Liver (tissue), 9 donors: ENCODE results near the gene E2F3. TPM values are rescaled to one million over a fixed set of nuclear protein-coding genes. Genes with fewer than 3 reads are reported as not detected.
A peak's percentile ranks its signal among the peaks of the same experiment; 100 is the strongest.

Experiments used
- DNase-seq: peaks from one replicate; pipeline ENCODE4 v3.0.0-alpha.2; 2017; ENCODE audit warnings: low spot score
- H3K27ac ChIP-seq, 2 donors: one replicate each; pipeline ENCODE4 v1.7.0; 2013; ENCODE audit warnings: inconsistent platforms in 2 of 2, low read length in 2 of 2, control low read depth in 1 of 2, low read depth in 1 of 2, mild to moderate bottlenecking in 1 of 2
- H3K27me3 ChIP-seq, 4 donors: one replicate each; pipeline versions ENCODE4 v1.6.1 to v1.7.0; 2013; ENCODE audit warnings: low read length in 3 of 4, inconsistent platforms in 1 of 4, mild to moderate bottlenecking in 1 of 4, moderate library complexity in 1 of 4; ENCODE audit not compliant: control insufficient read depth in 4 of 4, insufficient read depth in 4 of 4
- H3K36me3 ChIP-seq, 4 donors: one replicate each; pipeline versions ENCODE4 v1.6.1 to v1.7.0; 2013; ENCODE audit warnings: low read length in 3 of 4, mild to moderate bottlenecking in 3 of 4, low read depth in 1 of 4, moderate library complexity in 1 of 4; ENCODE audit not compliant: control insufficient read depth in 4 of 4, insufficient read depth in 3 of 4
- H3K4me1 ChIP-seq, 4 donors: one replicate each; pipeline versions ENCODE4 v1.6.1 to v1.7.0; 2013; ENCODE audit warnings: low read length in 3 of 4, mild to moderate bottlenecking in 3 of 4, moderate library complexity in 1 of 4; ENCODE audit not compliant: control insufficient read depth in 4 of 4, insufficient read depth in 4 of 4
- H3K4me3 ChIP-seq, 3 donors: one replicate each; pipeline versions ENCODE4 v1.6.1 to v1.7.0; 2013; ENCODE audit warnings: low read length in 3 of 3, control low read depth in 1 of 3, low read depth in 1 of 3, mild to moderate bottlenecking in 1 of 3
- H3K9ac ChIP-seq, 2 donors: one replicate each; pipeline ENCODE4 v1.7.0; 2013; ENCODE audit warnings: low read length in 2 of 2, mild to moderate bottlenecking in 2 of 2, moderate library complexity in 2 of 2, control low read depth in 1 of 2, low read depth in 1 of 2
- H3K9me3 ChIP-seq, 4 donors: one replicate each; pipeline versions ENCODE4 v1.6.1 to v1.7.0; 2013; ENCODE audit warnings: low read length in 3 of 4; ENCODE audit not compliant: control insufficient read depth in 4 of 4
- EGR1 ChIP-seq, 2 donors: IDR thresholded peaks; 2 replicates each; pipeline ENCODE4 v1.6.1; 2016 to 2018; ENCODE audit warnings: antibody characterized with exemption in 2 of 2, low read depth in 2 of 2
- FOXA1 ChIP-seq: IDR thresholded peaks from 2 replicates; pipeline ENCODE4 v1.6.1; 2016; ENCODE audit warnings: antibody characterized with exemption
- FOXA2 ChIP-seq: IDR thresholded peaks from 2 replicates; pipeline ENCODE4 v1.6.1; 2016; ENCODE audit warnings: antibody characterized with exemption
- GABPA ChIP-seq, 2 donors: IDR thresholded peaks in 1 of 2; conservative IDR thresholded peaks in 1 of 2; 2 replicates each; pipeline ENCODE4 v1.6.1; 2016; ENCODE audit warnings: antibody characterized with exemption in 2 of 2, mild to moderate bottlenecking in 1 of 2, moderate library complexity in 1 of 2
- HNF4A ChIP-seq, 2 donors: conservative IDR thresholded peaks; 2 replicates each; pipeline ENCODE4 v1.6.1; 2016; ENCODE audit warnings: antibody characterized with exemption in 2 of 2, mild to moderate bottlenecking in 2 of 2
- HNF4G ChIP-seq: IDR thresholded peaks from 2 replicates; pipeline ENCODE4 v1.6.1; 2016; ENCODE audit warnings: antibody characterized with exemption
- JUND ChIP-seq, 2 donors: IDR thresholded peaks; 2 replicates each; pipeline ENCODE4 v1.6.1; 2016; ENCODE audit warnings: antibody characterized with exemption in 2 of 2
- NR2F2 ChIP-seq: IDR thresholded peaks from 2 replicates; pipeline ENCODE4 v1.6.1; 2016; ENCODE audit warnings: antibody characterized with exemption
- RAD21 ChIP-seq, 2 donors: IDR thresholded peaks; 2 replicates each; pipeline ENCODE4 v1.6.1; 2016; ENCODE audit warnings: antibody characterized with exemption in 2 of 2, mild to moderate bottlenecking in 2 of 2
- RXRA ChIP-seq, 2 donors: IDR thresholded peaks; 2 replicates each; pipeline ENCODE4 v1.6.1; 2017 to 2018; ENCODE audit warnings: antibody characterized with exemption in 2 of 2, mild to moderate bottlenecking in 1 of 2
- SP1 ChIP-seq: IDR thresholded peaks from 2 replicates; pipeline ENCODE4 v1.6.1; 2018; ENCODE audit warnings: antibody characterized with exemption, mild to moderate bottlenecking
- TAF1 ChIP-seq: conservative IDR thresholded peaks from 2 replicates; pipeline ENCODE4 v1.6.1; 2016; ENCODE audit warnings: antibody characterized with exemption, mild to moderate bottlenecking
- YY1 ChIP-seq: IDR thresholded peaks from 2 replicates; pipeline ENCODE4 v1.6.1; 2016; ENCODE audit warnings: antibody characterized with exemption, mild to moderate bottlenecking
- WGBS: extraction: QIAGEN DNeasy Blood & Tissue Kit; methylation state at CpG from one replicate; pipeline ENCODE4 v1.1.7; 2013; 5-methylcytosine and 5-hydroxymethylcytosine counted together
- polyA plus RNA-seq, 2 donors: library from polyadenylated mRNA; stranded (reverse) in 1 of 2; unstranded in 1 of 2; fragments of 200-250 nt in 1 of 2; fragments of >200 nt in 1 of 2; fragmentation: Nextera tagmentation in 1 of 2; extraction: Ambion mirVana in 1 of 2; gene quantifications; one replicate each; pipeline versions ENCODE4 v1.2.1 to v1.2.3, GENCODE V29; 2013 to 2015
- total RNA-seq, 2 donors: library from RNA; depleted of rRNA; stranded (reverse); fragments of >200 nt; gene quantifications; one replicate each; pipeline ENCODE4 v1.2.3, GENCODE V29; 2014
- TF ChIP-seq, protein P1 (sequence below): IDR thresholded peaks from 2 replicates; pipeline ENCODE4 v1.6.1; 2016; ENCODE audit warnings: antibody characterized with exemption
- TF ChIP-seq, protein P2 (sequence below): IDR thresholded peaks from 2 replicates; pipeline ENCODE4 v1.6.1; 2016; ENCODE audit warnings: antibody characterized with exemption
- TF ChIP-seq, protein P3 (sequence below): fragments of 150-350 bp; IDR thresholded peaks from 2 replicates; pipeline ENCODE4 v1.5.1; 2017; ENCODE audit warnings: improper control_type of control experiment, low read depth, low read length; ENCODE audit not compliant: missing input control
- TF ChIP-seq, protein P4 (sequence below): IDR thresholded peaks from 2 replicates; pipeline ENCODE4 v1.6.1; 2016; ENCODE audit warnings: antibody characterized with exemption
- TF ChIP-seq, protein P5 (sequence below): IDR thresholded peaks from 2 replicates; pipeline ENCODE4 v1.6.1; 2016; ENCODE audit warnings: antibody characterized with exemption, mild to moderate bottlenecking
- donor health status: healthy.
- donor health status: healthy.
- donor health status: healthy.
- donor health status: healthy.
- donor health status: healthy.

Gene E2F3
- total and polyA plus RNA-seq, 4 donors, result 1.4 to 5.0 (median 1.9) TPM

DNA sequence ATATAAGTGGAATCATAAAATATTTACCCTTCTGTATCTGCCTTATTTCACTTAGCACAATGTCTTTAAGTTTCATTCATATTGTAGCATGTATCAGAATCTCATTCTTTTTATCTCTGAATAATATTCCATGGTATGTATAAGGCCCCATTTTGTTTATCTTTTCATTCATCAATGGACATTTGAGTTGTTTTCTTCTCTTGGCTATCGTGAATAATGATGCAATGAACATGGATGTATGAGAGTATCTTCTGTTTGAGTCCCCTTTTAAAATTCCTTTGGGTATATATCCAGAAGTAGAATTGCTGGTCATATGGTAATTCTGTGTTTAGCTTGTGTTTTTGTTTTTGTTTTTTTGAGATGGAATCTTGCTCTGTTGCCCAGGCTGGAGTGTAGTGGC is 39.6 kb downstream of the E2F3 start:
- Histone ChIP-seq H3K27ac (no peak overlapping the region), H3K9ac (no peak overlapping the region), H3K36me3 (no peaks in the 10 kb centered on the region), H3K27me3 (no peaks in the 10 kb centered on the region), H3K9me3 (no peaks in the 10 kb centered on the region), H3K4me3 (no peak overlapping the region), H3K4me1 (peaks cover 0 to 13% (median 10%) of the 10 kb centered on the region in 4 donors)
- no peak for TF ChIP-seq JUND (IDR thresholded peaks at IDR 0.05)
- TF ChIP-seq FOXA2, result no peak
- no peak for TF ChIP-seq NR2F2
- TF ChIP-seq HNF4A (conservative IDR thresholded peaks at IDR 0.05), result no peak
- no peak for TF ChIP-seq YY1
- TF ChIP-seq SP1, result no peak
- TF ChIP-seq, protein P1, sequence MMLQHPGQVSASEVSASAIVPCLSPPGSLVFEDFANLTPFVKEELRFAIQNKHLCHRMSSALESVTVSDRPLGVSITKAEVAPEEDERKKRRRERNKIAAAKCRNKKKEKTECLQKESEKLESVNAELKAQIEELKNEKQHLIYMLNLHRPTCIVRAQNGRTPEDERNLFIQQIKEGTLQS, result no peak
- no peak for TF ChIP-seq GABPA (IDR thresholded peaks at IDR 0.05 in 1 of 2, conservative IDR thresholded peaks at IDR 0.05 in 1 of 2)
- TF ChIP-seq, protein P2, sequence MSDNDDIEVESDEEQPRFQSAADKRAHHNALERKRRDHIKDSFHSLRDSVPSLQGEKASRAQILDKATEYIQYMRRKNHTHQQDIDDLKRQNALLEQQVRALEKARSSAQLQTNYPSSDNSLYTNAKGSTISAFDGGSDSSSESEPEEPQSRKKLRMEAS, result no peak
- no peak for TF ChIP-seq FOXA1
- no peak for TF ChIP-seq RAD21 (IDR thresholded peaks at IDR 0.05)
- TF ChIP-seq, protein P3, sequence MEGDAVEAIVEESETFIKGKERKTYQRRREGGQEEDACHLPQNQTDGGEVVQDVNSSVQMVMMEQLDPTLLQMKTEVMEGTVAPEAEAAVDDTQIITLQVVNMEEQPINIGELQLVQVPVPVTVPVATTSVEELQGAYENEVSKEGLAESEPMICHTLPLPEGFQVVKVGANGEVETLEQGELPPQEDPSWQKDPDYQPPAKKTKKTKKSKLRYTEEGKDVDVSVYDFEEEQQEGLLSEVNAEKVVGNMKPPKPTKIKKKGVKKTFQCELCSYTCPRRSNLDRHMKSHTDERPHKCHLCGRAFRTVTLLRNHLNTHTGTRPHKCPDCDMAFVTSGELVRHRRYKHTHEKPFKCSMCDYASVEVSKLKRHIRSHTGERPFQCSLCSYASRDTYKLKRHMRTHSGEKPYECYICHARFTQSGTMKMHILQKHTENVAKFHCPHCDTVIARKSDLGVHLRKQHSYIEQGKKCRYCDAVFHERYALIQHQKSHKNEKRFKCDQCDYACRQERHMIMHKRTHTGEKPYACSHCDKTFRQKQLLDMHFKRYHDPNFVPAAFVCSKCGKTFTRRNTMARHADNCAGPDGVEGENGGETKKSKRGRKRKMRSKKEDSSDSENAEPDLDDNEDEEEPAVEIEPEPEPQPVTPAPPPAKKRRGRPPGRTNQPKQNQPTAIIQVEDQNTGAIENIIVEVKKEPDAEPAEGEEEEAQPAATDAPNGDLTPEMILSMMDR, result no peak
- TF ChIP-seq, protein P4, sequence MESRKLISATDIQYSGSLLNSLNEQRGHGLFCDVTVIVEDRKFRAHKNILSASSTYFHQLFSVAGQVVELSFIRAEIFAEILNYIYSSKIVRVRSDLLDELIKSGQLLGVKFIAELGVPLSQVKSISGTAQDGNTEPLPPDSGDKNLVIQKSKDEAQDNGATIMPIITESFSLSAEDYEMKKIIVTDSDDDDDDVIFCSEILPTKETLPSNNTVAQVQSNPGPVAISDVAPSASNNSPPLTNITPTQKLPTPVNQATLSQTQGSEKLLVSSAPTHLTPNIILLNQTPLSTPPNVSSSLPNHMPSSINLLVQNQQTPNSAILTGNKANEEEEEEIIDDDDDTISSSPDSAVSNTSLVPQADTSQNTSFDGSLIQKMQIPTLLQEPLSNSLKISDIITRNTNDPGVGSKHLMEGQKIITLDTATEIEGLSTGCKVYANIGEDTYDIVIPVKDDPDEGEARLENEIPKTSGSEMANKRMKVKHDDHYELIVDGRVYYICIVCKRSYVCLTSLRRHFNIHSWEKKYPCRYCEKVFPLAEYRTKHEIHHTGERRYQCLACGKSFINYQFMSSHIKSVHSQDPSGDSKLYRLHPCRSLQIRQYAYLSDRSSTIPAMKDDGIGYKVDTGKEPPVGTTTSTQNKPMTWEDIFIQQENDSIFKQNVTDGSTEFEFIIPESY, result no peak
- TF ChIP-seq, protein P5, sequence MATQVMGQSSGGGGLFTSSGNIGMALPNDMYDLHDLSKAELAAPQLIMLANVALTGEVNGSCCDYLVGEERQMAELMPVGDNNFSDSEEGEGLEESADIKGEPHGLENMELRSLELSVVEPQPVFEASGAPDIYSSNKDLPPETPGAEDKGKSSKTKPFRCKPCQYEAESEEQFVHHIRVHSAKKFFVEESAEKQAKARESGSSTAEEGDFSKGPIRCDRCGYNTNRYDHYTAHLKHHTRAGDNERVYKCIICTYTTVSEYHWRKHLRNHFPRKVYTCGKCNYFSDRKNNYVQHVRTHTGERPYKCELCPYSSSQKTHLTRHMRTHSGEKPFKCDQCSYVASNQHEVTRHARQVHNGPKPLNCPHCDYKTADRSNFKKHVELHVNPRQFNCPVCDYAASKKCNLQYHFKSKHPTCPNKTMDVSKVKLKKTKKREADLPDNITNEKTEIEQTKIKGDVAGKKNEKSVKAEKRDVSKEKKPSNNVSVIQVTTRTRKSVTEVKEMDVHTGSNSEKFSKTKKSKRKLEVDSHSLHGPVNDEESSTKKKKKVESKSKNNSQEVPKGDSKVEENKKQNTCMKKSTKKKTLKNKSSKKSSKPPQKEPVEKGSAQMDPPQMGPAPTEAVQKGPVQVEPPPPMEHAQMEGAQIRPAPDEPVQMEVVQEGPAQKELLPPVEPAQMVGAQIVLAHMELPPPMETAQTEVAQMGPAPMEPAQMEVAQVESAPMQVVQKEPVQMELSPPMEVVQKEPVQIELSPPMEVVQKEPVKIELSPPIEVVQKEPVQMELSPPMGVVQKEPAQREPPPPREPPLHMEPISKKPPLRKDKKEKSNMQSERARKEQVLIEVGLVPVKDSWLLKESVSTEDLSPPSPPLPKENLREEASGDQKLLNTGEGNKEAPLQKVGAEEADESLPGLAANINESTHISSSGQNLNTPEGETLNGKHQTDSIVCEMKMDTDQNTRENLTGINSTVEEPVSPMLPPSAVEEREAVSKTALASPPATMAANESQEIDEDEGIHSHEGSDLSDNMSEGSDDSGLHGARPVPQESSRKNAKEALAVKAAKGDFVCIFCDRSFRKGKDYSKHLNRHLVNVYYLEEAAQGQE, result no peak
- TF ChIP-seq TAF1, result no peak
- TF ChIP-seq EGR1 (IDR thresholded peaks at IDR 0.05; ENCODE audit: low read depth in 2 of 2), result no peak
- 93% methylated on average over 1 of the region's 1 CpG for WGBS
- DNase-seq, result no peak

DNA sequence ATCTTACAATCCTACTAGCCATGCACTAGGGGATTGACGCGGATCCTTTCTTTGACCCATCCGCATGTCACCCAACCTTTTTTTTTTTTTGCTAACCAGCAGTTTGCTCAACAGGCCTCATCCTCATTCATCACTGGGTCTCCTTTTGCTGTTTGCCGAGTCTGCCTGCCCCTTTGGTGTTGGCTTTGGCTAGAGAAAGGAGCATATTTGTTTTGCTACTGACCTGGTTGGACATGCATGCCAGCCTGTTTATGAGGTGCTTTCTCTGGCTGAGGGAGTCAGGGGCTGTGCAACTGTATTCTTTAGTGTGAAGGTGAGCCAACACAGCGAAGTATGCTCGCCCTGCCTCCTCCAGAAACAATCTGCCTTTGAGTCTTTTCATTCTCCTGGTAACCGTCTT is 40.2 kb downstream of the E2F3 start:
- 34% methylated on average over 7 of the region's 7 CpGs for WGBS
- H3K27ac ChIP-seq, result peak overlapping the region; percentile 43 to 44
- no peaks in the 10 kb centered on the region for H3K9me3 ChIP-seq
- no peak overlapping the region for H3K9ac ChIP-seq
- H3K4me3 ChIP-seq, result no peak overlapping the region
- DNase-seq, result no peak
- peaks cover 0 to 15% (median 10%) of the 10 kb centered on the region in 4 donors for H3K4me1 ChIP-seq
- H3K27me3 ChIP-seq, result no peaks in the 10 kb centered on the region
- H3K36me3 ChIP-seq, result no peaks in the 10 kb centered on the region
- no peak for TF ChIP-seq HNF4G
- TF ChIP-seq, protein P4, result no peak
- peak; percentile 58 for TF ChIP-seq FOXA1
- peak in 1 of 2 donors; percentile 64 for TF ChIP-seq RXRA (IDR thresholded peaks at IDR 0.05)
- TF ChIP-seq RAD21 (IDR thresholded peaks at IDR 0.05), result peak in 1 of 2 donors; percentile 43
- TF ChIP-seq JUND (IDR thresholded peaks at IDR 0.05), result peak in 1 of 2 donors; percentile 23
- TF ChIP-seq YY1, result peak; percentile 51
- TF ChIP-seq, protein P1, result no peak
- TF ChIP-seq, protein P5, result peak; percentile 24
- peak; percentile 51 to 67 for TF ChIP-seq HNF4A (conservative IDR thresholded peaks at IDR 0.05)
